H9 (cell line): ENCODE measurements around the gene VPS13C. TPM values are rescaled to one million over a fixed set of nuclear protein-coding genes. Genes with fewer than 3 reads are reported as not detected.

ENCODE experiments used
- DNase-seq: peaks from one replicate; pipeline ENCODE4 v3.0.0-alpha.2; 2017
- H2AFZ ChIP-seq: one replicate; pipeline ENCODE4 v1.6.1; 2013; ENCODE audit warnings: mild to moderate bottlenecking, low read length, control low read depth, moderate library complexity
- H2AK5ac ChIP-seq: 2 replicates; pipeline ENCODE4 v1.6.1; 2013; ENCODE audit warnings: low read length, control low read depth, mixed read lengths; ENCODE audit not compliant: insufficient read length
- H2BK120ac ChIP-seq: one replicate; pipeline ENCODE4 v1.6.1; 2013; ENCODE audit warnings: low read depth, mild to moderate bottlenecking, low read length, control low read depth, inconsistent platforms; ENCODE audit not compliant: poor library complexity, severe bottlenecking
- H2BK12ac ChIP-seq: 2 replicates; pipeline ENCODE4 v1.6.1; 2013; ENCODE audit warnings: low read length, control low read depth, mixed read lengths, low read depth; ENCODE audit not compliant: insufficient read length
- H2BK15ac ChIP-seq: 2 replicates; pipeline ENCODE4 v1.6.1; 2013; ENCODE audit warnings: low read depth, low read length, control low read depth
- H2BK20ac ChIP-seq: one replicate; pipeline ENCODE4 v1.6.1; 2013; ENCODE audit warnings: low read depth, mild to moderate bottlenecking, low read length, control low read depth, inconsistent platforms; ENCODE audit not compliant: poor library complexity, severe bottlenecking
- H2BK5ac ChIP-seq: 2 replicates; pipeline ENCODE4 v1.6.1; 2013; ENCODE audit warnings: low read length, control low read depth, mixed read lengths; ENCODE audit not compliant: insufficient read length
- H3K14ac ChIP-seq: 2 replicates; pipeline ENCODE4 v1.6.1; 2013; ENCODE audit warnings: low read length, control low read depth; ENCODE audit not compliant: insufficient read depth
- H3K18ac ChIP-seq: 2 replicates; pipeline ENCODE4 v1.6.1; 2013; ENCODE audit warnings: low read depth, mild to moderate bottlenecking, mixed read lengths, low read length, control low read depth; ENCODE audit not compliant: insufficient read length
- H3K23ac ChIP-seq: 2 replicates; pipeline ENCODE4 v1.6.1; 2013; ENCODE audit warnings: low read length, control low read depth, mixed read lengths, low read depth; ENCODE audit not compliant: insufficient read length
- H3K23me2 ChIP-seq: 2 replicates; pipeline ENCODE4 v1.6.1; 2013; ENCODE audit warnings: low read depth, mild to moderate bottlenecking, mixed read lengths, low read length, control low read depth; ENCODE audit not compliant: insufficient read length, poor library complexity, severe bottlenecking
- H3K27ac ChIP-seq: 2 replicates; pipeline ENCODE4 v1.5.1; 2013; ENCODE audit warnings: low read length, control low read depth, mixed read lengths, low read depth; ENCODE audit not compliant: insufficient read length
- H3K27me3 ChIP-seq: 2 replicates; pipeline ENCODE4 v1.6.1; 2013; ENCODE audit warnings: low read length, control low read depth, inconsistent platforms; ENCODE audit not compliant: insufficient read depth
- H3K4ac ChIP-seq: 2 replicates; pipeline ENCODE4 v1.6.1; 2013; ENCODE audit warnings: low read depth, mild to moderate bottlenecking, control low read depth, inconsistent platforms, low read length, moderate library complexity
- H3K4me1 ChIP-seq: 2 replicates; pipeline ENCODE4 v1.6.1; 2013; ENCODE audit warnings: low read length, control low read depth, inconsistent platforms; ENCODE audit not compliant: insufficient read depth
- H3K4me2 ChIP-seq: 2 replicates; pipeline ENCODE4 v1.6.1; 2013; ENCODE audit warnings: low read length, control low read depth, mixed read lengths; ENCODE audit not compliant: insufficient read length, insufficient read depth
- H3K56ac ChIP-seq: 2 replicates; pipeline ENCODE4 v1.6.1; 2013; ENCODE audit warnings: low read depth, mild to moderate bottlenecking, mixed read lengths, low read length, control low read depth; ENCODE audit not compliant: insufficient read length
- H3K79me1 ChIP-seq: 2 replicates; pipeline ENCODE4 v1.6.1; 2013; ENCODE audit warnings: low read depth, mild to moderate bottlenecking, moderate library complexity, low read length, control low read depth, inconsistent platforms; ENCODE audit not compliant: insufficient read depth, poor library complexity, severe bottlenecking
- H3K79me2 ChIP-seq: 2 replicates; pipeline ENCODE4 v1.6.1; 2013; ENCODE audit warnings: low read length, control low read depth, inconsistent platforms; ENCODE audit not compliant: insufficient read depth
- H3K9ac ChIP-seq: 2 replicates; pipeline ENCODE4 v1.6.1; 2013; ENCODE audit warnings: low read length, control low read depth, mixed read lengths; ENCODE audit not compliant: insufficient read length; ENCODE audit errors: extremely low read depth
- H3K9me3 ChIP-seq: one replicate; pipeline ENCODE4 v1.6.1; 2013; ENCODE audit warnings: low read depth, low read length, inconsistent platforms; ENCODE audit not compliant: control insufficient read depth
- H3T11ph ChIP-seq: one replicate; pipeline ENCODE4 v1.6.1; 2013; ENCODE audit warnings: mild to moderate bottlenecking, low read length, control low read depth, inconsistent platforms
- H4K20me1 ChIP-seq: one replicate; pipeline ENCODE4 v1.6.1; 2013; ENCODE audit not compliant: control insufficient read depth, insufficient read length, insufficient read depth
- H4K5ac ChIP-seq: 2 replicates; pipeline ENCODE4 v1.6.1; 2013; ENCODE audit warnings: low read depth, mild to moderate bottlenecking, mixed read lengths, low read length, control low read depth; ENCODE audit not compliant: insufficient read length
- H4K8ac ChIP-seq: replicated peaks from 2 replicates; pipeline ENCODE4 v1.6.1; 2013; ENCODE audit warnings: low read length, control low read depth, mixed read lengths, low read depth; ENCODE audit not compliant: insufficient read length
- H4K91ac ChIP-seq: 2 replicates; pipeline ENCODE4 v1.6.1; 2013; ENCODE audit warnings: low read depth, mild to moderate bottlenecking, moderate library complexity, mixed read lengths, low read length, control low read depth; ENCODE audit not compliant: insufficient read length
- H3K27ac Mint-ChIP-seq, 3 experiments: 2 replicates in 2 of 3; 3 replicates in 1 of 3; pipeline ENCODE4 v1.8.0; 2020 to 2021; ENCODE audit warnings: mixed read lengths in 3 of 3, mild to moderate bottlenecking in 1 of 3, moderate library complexity in 1 of 3
- H3K27me3 Mint-ChIP-seq: 2 replicates; pipeline ENCODE4 v1.8.0; 2021; ENCODE audit warnings: low read depth, mild to moderate bottlenecking, moderate library complexity, mixed read lengths
- H3K36me3 Mint-ChIP-seq, 3 experiments: 2 replicates in 2 of 3; 3 replicates in 1 of 3; pipeline ENCODE4 v1.8.0; 2020 to 2021; ENCODE audit warnings: low read depth in 3 of 3, mixed read lengths in 3 of 3; ENCODE audit not compliant: insufficient read depth in 1 of 3
- H3K4me1 Mint-ChIP-seq, 2 experiments: 2 replicates each; pipeline ENCODE4 v1.8.0; 2020; ENCODE audit warnings: mixed read lengths in 2 of 2
- H3K4me3 Mint-ChIP-seq, 2 experiments: 2 replicates in 1 of 2; 3 replicates in 1 of 2; pipeline ENCODE4 v1.8.0; 2020 to 2021; ENCODE audit warnings: mild to moderate bottlenecking in 2 of 2, mixed read lengths in 2 of 2, moderate library complexity in 1 of 2
- H3K9me3 Mint-ChIP-seq, 2 experiments: 2 replicates in 1 of 2; 3 replicates in 1 of 2; pipeline ENCODE4 v1.8.0; 2020; ENCODE audit warnings: mild to moderate bottlenecking in 2 of 2, mixed read lengths in 2 of 2, moderate library complexity in 1 of 2
- CTCF ChIP-seq: fragments of 200-600 bp; sonication (generic); conservative IDR thresholded peaks from 3 replicates; pipeline ENCODE4 v1.8.0; 2021; ENCODE audit warnings: antibody characterized with exemption, mild to moderate bottlenecking
- WGBS: extraction: QIAGEN DNeasy Blood & Tissue Kit; methylation state at CpG from one replicate; pipeline ENCODE4 v1.1.7; 2013; ENCODE audit warnings: missing lambda C conversion rate, low lambda C conversion rate, mixed read lengths; ENCODE audit not compliant: insufficient read length; ENCODE audit errors: extremely low coverage; 5-methylcytosine and 5-hydroxymethylcytosine counted together
- total RNA-seq: library from RNA; stranded (reverse); gene quantifications from 2 replicates; pipeline ENCODE4 v1.2.1, GENCODE V29; 2021

The VPS13C gene
- total RNA-seq, 1 experiment from 2014 or later, result 14.2 TPM

- Histone ChIP-seq H3K23ac (no peak overlapping the region), H3K4me2 (no peak overlapping the region), H2BK120ac (no peak overlapping the region), H3K9ac (no peak overlapping the region), H3K14ac (no peak overlapping the region), H3T11ph (no peak overlapping the region), H2BK5ac (no peak overlapping the region), H2AFZ (no peak overlapping the region), H4K8ac (no peak overlapping the region), H4K20me1 (no peaks in the 10 kb centered on the region), H3K18ac (no peak overlapping the region), H3K4ac (no peak overlapping the region), H2BK12ac (no peak overlapping the region), H3K79me1 (no peaks in the 10 kb centered on the region), H3K79me2 (no peaks in the 10 kb centered on the region), H3K23me2 (no peaks in the 10 kb centered on the region), H2BK20ac (no peak overlapping the region), H3K27me3 (no peaks in the 10 kb centered on the region), H2BK15ac (no peak overlapping the region), H3K56ac (no peak overlapping the region), H2AK5ac (no peak overlapping the region), H3K27ac (no peak overlapping the region), H3K4me1 (no peaks in the 10 kb centered on the region; the same call in 1 of the 2 replicates), H3K9me3 (no peaks in the 10 kb centered on the region), H4K5ac (no peak overlapping the region), H4K91ac (no peak overlapping the region)
- no peak for DNase-seq
- Mint-ChIP-seq H3K4me3 (no peak overlapping the region; a peak in 1 of 5 replicates), H3K36me3 (no peaks in the 10 kb centered on the region), H3K27me3 (no peaks in the 10 kb centered on the region), H3K27ac (peak overlapping the region in 1 of 3 experiments; percentile 14; a peak in 1 of 7 replicates), H3K9me3 (no peaks in the 10 kb centered on the region), H3K4me1 (peaks cover 11 to 17% of the 10 kb centered on the region in 2 experiments)
- WGBS, result no CpG with 5 or more reads among the region's 12 CpGs
- TF ChIP-seq CTCF, result no peak
Observed at GRCh38 chr15:61815356-61816083, 244.7 kb downstream of the VPS13C start.
